Vagina (tissue), 2 donors: ENCODE measurements around the gene CPVL.

ENCODE experiments used
- CTCF ChIP-seq, 3 experiments: fragments of 450-650 bp in 2 of 3; fragments of 200-600 bp in 1 of 3; sonication (generic) in 1 of 3; IDR thresholded peaks; one replicate each; pipeline ENCODE4 v1.5.1; 2017 to 2019; ENCODE audit warnings: antibody characterized with exemption in 3 of 3, mild to moderate bottlenecking in 2 of 3, moderate library complexity in 2 of 3
- POLR2AphosphoS5 ChIP-seq, 2 donors: sonication (generic); formaldehyde crosslinking; IDR thresholded peaks; one replicate each; pipeline ENCODE4 v1.9.0; 2017; ENCODE audit warnings: antibody characterized with exemption in 2 of 2, mild to moderate bottlenecking in 2 of 2, low read depth in 1 of 2; ENCODE audit not compliant: insufficient read depth in 1 of 2

- TF ChIP-seq POLR2AphosphoS5 (IDR thresholded peaks at IDR 0.05; ENCODE audit: insufficient read depth in 1 of 2, low read depth in 1 of 2): no peak
- no peak for TF ChIP-seq CTCF (IDR thresholded peaks at IDR 0.05)
Observed at GRCh38 chr7:28960071-28960840, 186.1 kb downstream of the CPVL start.
